GM18861 (cell line): ENCODE data around the gene BEX5.
"Not testable (repeated sequence)": the region's sequence is repeated elsewhere in the genome, so short reads cannot be mapped to it uniquely, and the experiment has no call there.

ENCODE experiments used
- ATAC-seq: cut with Tn5 transposase; IDR thresholded peaks from one replicate; pipeline ENCODE4 v1.9.1; 2021; ENCODE audit not compliant: unreplicated experiment

BEX5 gene

GRCh38 chrX:102155806-102156179, at the start of gene BEX5:
Gene BEX5 (minus strand): TSS chrX:102155977. CDS start chrX:102154265, 1,712 bp downstream.
- peak; percentile 89 for ATAC-seq

GRCh38 chrX:102185967-102186720, 30.4 kb upstream of the BEX5 start:
- ATAC-seq = no peak

GRCh38 chrX:102154900-102155805, 624 bp downstream of the BEX5 start:
- ATAC-seq = no peak

- no peak for ATAC-seq
These were observed 1.4 kb downstream of the BEX5 start for GRCh38 chrX:102154218-102154860.

GRCh38 chrX:102142274-102142673, 13.5 kb downstream of the BEX5 start, which contains the start of gene TCEAL6:
Gene TCEAL6 (minus strand): TSS chrX:102142481.
- ATAC-seq = not testable (repeated sequence)

- ATAC-seq = not testable (repeated sequence)
These were observed 14.1 kb downstream of the BEX5 start for GRCh38 chrX:102141631-102142030.

GRCh38 chrX:102140876-102141275, 14.9 kb downstream of the BEX5 start:
- ATAC-seq = not testable (repeated sequence)

GRCh38 chrX:102138064-102138463, 17.7 kb downstream of the BEX5 start:
- ATAC-seq = no peak

GRCh38 chrX:102129473-102129872, 26.3 kb downstream of the BEX5 start:
- ATAC-seq = no peak

GRCh38 chrX:102126863-102127262, 28.9 kb downstream of the BEX5 start:
- ATAC-seq = no peak

- ATAC-seq = not testable (repeated sequence)
These were observed 29.5 kb downstream of the BEX5 start for GRCh38 chrX:102126080-102126818.

GRCh38 chrX:102125436-102125835, 30.3 kb downstream of the BEX5 start, which contains the start of gene TCEAL2:
Gene TCEAL2 (plus strand): TSS chrX:102125679. CDS start chrX:102126831, 1,152 bp downstream.
- not testable (repeated sequence) for ATAC-seq

- ATAC-seq = not testable (repeated sequence)
These were observed 30.8 kb downstream of the BEX5 start for GRCh38 chrX:102125014-102125413.

- no peak for ATAC-seq
These were observed 40.0 kb downstream of the BEX5 start for GRCh38 chrX:102115748-102116147.

GRCh38 chrX:102113367-102113766, 42.4 kb downstream of the BEX5 start:
- no peak for ATAC-seq
